Astrocyte (in vitro differentiated cells and primary cell): ENCODE results near the gene SYF2.

Experiments
- CTCF ChIP-seq: IDR thresholded peaks from 2 replicates; pipeline ENCODE4 v1.5.1; 2011; ENCODE audit warnings: low read depth, mild to moderate bottlenecking, inconsistent platforms, low read length, moderate library complexity; ENCODE audit not compliant: insufficient read depth
- EZH2 ChIP-seq: IDR thresholded peaks from 2 replicates; pipeline ENCODE4 v1.6.1; 2012; ENCODE audit warnings: mild to moderate bottlenecking, low read length, inconsistent platforms; ENCODE audit not compliant: insufficient read depth

DNA sequence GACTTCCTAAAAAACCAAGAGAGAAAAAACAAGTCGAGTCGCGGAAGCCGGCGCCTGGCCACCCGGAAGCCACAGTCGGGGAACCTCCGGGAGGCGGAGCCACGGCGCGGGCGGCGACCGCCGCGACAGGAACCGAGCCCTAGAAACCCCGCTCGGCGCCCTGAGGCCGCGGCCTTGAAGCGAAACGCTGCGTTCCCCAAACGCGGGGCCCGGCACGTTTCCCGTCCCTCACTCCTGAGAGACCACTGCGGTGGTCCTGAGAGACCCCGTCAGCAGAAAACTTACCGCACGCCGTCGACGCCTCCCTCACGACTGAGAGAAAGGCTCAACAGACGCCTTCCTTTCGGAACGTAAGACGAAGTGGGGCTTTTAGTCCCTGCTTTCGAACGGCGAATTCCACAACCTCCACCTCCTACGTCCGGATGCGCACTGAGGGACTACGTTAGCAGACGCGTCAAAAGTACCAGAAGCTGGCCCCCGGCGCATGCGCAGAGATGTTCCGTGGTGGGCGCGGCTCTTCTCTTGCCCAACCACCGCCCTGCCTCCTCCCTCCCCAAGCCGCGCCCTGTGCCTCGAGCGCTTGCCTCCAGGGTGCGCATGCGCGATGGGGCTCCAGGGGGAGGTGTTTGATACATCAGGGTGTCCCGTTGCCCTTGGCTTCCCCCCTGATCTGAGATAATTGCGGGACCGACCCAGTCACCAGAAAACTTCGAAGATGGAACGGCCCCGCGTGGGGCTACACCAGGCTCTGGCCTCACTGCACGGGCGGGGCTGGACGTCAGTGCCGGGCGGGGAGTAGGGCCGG, 14.9 kb upstream of the SYF2 start, which contains the start of gene RSRP1:
- no peak for TF ChIP-seq CTCF
- TF ChIP-seq EZH2, result no peak
